ENCODE measurements around the gene SLC9A5. TPM values are rescaled to one million over a fixed set of nuclear protein-coding genes. Genes with fewer than 3 reads are reported as not detected.

SLC9A5 gene
- total RNA-seq, 1 experiment from 2014 or later = 5.6 TPM

- no TSS peak for BruUV-seq (replicated peaks)
- ATAC-seq (no peak), DNase-seq (ENCODE audit: low read depth, low spot score) (no peak)
- Histone ChIP-seq H4K20me1 (ENCODE audit: insufficient read depth) (no peaks in the 10 kb centered on the region), H3K9me2 (ENCODE audit: insufficient read depth) (no peaks in the 10 kb centered on the region), H3K9me3 (ENCODE audit: control insufficient read depth in 1 of 2, insufficient read depth in 1 of 2, low read depth in 1 of 2, low read length in 2 of 2) (no peaks in the 10 kb centered on the region), H3K4me2 (ENCODE audit: low read length) (no peak overlapping the region), H3K36me3 (ENCODE audit: control insufficient read depth in 1 of 2, insufficient read depth in 2 of 2, low read length in 2 of 2) (no peaks in the 10 kb centered on the region), H3K79me2 (ENCODE audit: insufficient read depth, low read length) (no peaks in the 10 kb centered on the region), H2AFZ (ENCODE audit: low read depth, low read length, poor library complexity, severe bottlenecking) (no peak overlapping the region), H3K4me1 (ENCODE audit: control insufficient read depth in 1 of 2, insufficient read depth in 2 of 2, low read length in 2 of 2) (peaks cover 10 to 24% of the 10 kb centered on the region in 2 experiments), H3K9ac (ENCODE audit: low read length) (no peak overlapping the region), H3K27me3 (ENCODE audit: insufficient read depth, low read length) (no peaks in the 10 kb centered on the region), H3K27ac (ENCODE audit: low read depth, low read length) (no peak overlapping the region), H3K4me3 (replicated peaks in 1 of 2; ENCODE audit: low read depth in 1 of 2, low read length in 2 of 2) (no peak overlapping the region)
- TF ChIP-seq CEBPB (IDR thresholded peaks at IDR 0.05; ENCODE audit: low read depth) (no peak), SP1 (IDR thresholded peaks at IDR 0.05; ENCODE audit: low read depth) (no peak), YY1 (IDR thresholded peaks at IDR 0.05; ENCODE audit: extremely low read depth, insufficient replicate concordance, low read depth, low read length) (no peak), MAX (IDR thresholded peaks at IDR 0.05) (no peak), ZFX (IDR thresholded peaks at IDR 0.05) (no peak), FOSL1 (IDR thresholded peaks at IDR 0.05; ENCODE audit: low read depth) (no peak), SIN3A (IDR thresholded peaks at IDR 0.05; ENCODE audit: low read depth) (no peak), CTCF (IDR thresholded peaks at IDR 0.05 in 2 of 3, conservative IDR thresholded peaks at IDR 0.05 in 1 of 3; ENCODE audit: borderline replicate concordance in 1 of 3, insufficient read depth in 1 of 3, low read depth in 2 of 3, low read length in 2 of 3) (no peak), EZH2phosphoT487 (IDR thresholded peaks at IDR 0.05; ENCODE audit: borderline replicate concordance) (no peak), JUND (IDR thresholded peaks at IDR 0.05) (no peak), TCF7L2 (IDR thresholded peaks at IDR 0.05; ENCODE audit: borderline replicate concordance, extremely low read depth, insufficient read depth, insufficient read length) (no peak), EGR1 (IDR thresholded peaks at IDR 0.05; ENCODE audit: low read depth) (no peak), ZBTB33 (IDR thresholded peaks at IDR 0.05; ENCODE audit: extremely low read depth, insufficient replicate concordance, low read length) (no peak), SRF (IDR thresholded peaks at IDR 0.05; ENCODE audit: low read depth) (no peak), POLR2AphosphoS5 (IDR thresholded peaks at IDR 0.05; ENCODE audit: low read depth, low read length) (no peak), RAD21 (IDR thresholded peaks at IDR 0.05; ENCODE audit: low read depth) (no peak), ELF1 (IDR thresholded peaks at IDR 0.05; ENCODE audit: borderline replicate concordance, low read depth) (no peak)
- CTCF ChIA-PET = no interaction called here
- RAD21 ChIA-PET (ENCODE audit: low non-redundant PET in 1 of 2, low total read pairs in 2 of 2, uncharacterized antibody in 2 of 2, unreplicated experiment in 2 of 2) = no interaction called here
- POLR2A ChIA-PET = no interaction called here
- intact Hi-C loops (cut with micrococcal nuclease) = no loop called here
Observed at GRCh38 chr16:67294171-67294757, 45.5 kb downstream of the SLC9A5 start.

Data from HCT116 (cell line).